Right atrium auricular region (tissue), 2 donors: ENCODE results near the gene CXCL3. TPM values are rescaled to one million over a fixed set of nuclear protein-coding genes. Genes with fewer than 3 reads are reported as not detected.

Experiments
- DNase-seq: peaks from one replicate; pipeline ENCODE4 v3.0.0-alpha.2; 2019; ENCODE audit warnings: low spot score
- H3K27ac ChIP-seq, 2 donors: fragments of 200-600 bp; sonication (generic); 1 replicate in 1 of 2; 2 replicates in 1 of 2; pipeline ENCODE4 v1.5.1; 2016 to 2019
- H3K27me3 ChIP-seq, 2 donors: fragments of 200-600 bp; sonication (generic); one replicate each; pipeline versions ENCODE4 v1.5.1 to v1.6.0; 2017 to 2019
- H3K36me3 ChIP-seq: fragments of 200-600 bp; sonication (generic); one replicate; pipeline ENCODE4 v1.5.1; 2016
- H3K4me1 ChIP-seq, 2 donors: fragments of 200-600 bp; sonication (generic); one replicate each; pipeline versions ENCODE4 v1.5.1 to v1.6.0; 2017 to 2019
- H3K4me3 ChIP-seq, 2 donors: fragments of 200-600 bp; sonication (generic); 1 replicate in 1 of 2; 2 replicates in 1 of 2; pipeline ENCODE4 v1.5.1; 2017 to 2019; ENCODE audit warnings: mild to moderate bottlenecking in 1 of 2, moderate library complexity in 1 of 2
- H3K9me3 ChIP-seq, 2 donors: fragments of 200-600 bp; sonication (generic); one replicate each; pipeline ENCODE4 v1.5.1; 2019
- total RNA-seq, 2 donors: library from RNA; depleted of rRNA; stranded (reverse); fragments of >200 nt; gene quantifications; one replicate each; pipeline ENCODE4 v1.1.0, GENCODE V29; 2016
- TF ChIP-seq, protein P1 (sequence below), 2 donors: fragments of 200-600 bp; sonication (generic); IDR thresholded peaks; one replicate each; pipeline ENCODE4 v1.5.1; 2019; ENCODE audit warnings: antibody characterized with exemption in 2 of 2

The CXCL3 gene
- total RNA-seq, 2 donors from 2014 or later, result 0.63 TPM; not detected in 1

DNA sequence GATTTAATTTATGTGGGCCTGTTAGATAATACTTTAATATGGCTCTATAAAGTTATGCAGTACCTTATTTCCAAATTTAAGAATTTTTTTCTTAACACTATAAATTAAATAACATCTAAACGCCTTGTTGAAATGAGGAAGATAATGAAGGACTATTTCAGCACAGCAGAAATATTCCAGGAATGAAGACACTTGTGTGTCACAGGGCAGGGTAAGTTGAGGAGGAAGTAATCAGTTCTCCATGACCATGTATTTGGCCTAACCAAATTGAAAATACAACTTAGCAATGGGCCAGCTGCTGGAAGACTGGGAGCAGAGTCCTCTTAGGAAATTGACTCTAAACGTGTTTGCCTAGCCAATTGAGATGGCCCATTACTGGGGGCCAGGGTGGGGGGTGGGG, 16.9 kb downstream of the CXCL3 start:
- Histone ChIP-seq H3K4me1 (no peaks in the 10 kb centered on the region), H3K9me3 (peaks cover 0 to 7% of the 10 kb centered on the region in 2 donors), H3K4me3 (no peak overlapping the region), H3K36me3 (no peaks in the 10 kb centered on the region), H3K27ac (no peak overlapping the region), H3K27me3 (no peaks in the 10 kb centered on the region)
- TF ChIP-seq, protein P1, sequence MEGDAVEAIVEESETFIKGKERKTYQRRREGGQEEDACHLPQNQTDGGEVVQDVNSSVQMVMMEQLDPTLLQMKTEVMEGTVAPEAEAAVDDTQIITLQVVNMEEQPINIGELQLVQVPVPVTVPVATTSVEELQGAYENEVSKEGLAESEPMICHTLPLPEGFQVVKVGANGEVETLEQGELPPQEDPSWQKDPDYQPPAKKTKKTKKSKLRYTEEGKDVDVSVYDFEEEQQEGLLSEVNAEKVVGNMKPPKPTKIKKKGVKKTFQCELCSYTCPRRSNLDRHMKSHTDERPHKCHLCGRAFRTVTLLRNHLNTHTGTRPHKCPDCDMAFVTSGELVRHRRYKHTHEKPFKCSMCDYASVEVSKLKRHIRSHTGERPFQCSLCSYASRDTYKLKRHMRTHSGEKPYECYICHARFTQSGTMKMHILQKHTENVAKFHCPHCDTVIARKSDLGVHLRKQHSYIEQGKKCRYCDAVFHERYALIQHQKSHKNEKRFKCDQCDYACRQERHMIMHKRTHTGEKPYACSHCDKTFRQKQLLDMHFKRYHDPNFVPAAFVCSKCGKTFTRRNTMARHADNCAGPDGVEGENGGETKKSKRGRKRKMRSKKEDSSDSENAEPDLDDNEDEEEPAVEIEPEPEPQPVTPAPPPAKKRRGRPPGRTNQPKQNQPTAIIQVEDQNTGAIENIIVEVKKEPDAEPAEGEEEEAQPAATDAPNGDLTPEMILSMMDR (IDR thresholded peaks at IDR 0.05), result no peak
- no peak for DNase-seq

DNA sequence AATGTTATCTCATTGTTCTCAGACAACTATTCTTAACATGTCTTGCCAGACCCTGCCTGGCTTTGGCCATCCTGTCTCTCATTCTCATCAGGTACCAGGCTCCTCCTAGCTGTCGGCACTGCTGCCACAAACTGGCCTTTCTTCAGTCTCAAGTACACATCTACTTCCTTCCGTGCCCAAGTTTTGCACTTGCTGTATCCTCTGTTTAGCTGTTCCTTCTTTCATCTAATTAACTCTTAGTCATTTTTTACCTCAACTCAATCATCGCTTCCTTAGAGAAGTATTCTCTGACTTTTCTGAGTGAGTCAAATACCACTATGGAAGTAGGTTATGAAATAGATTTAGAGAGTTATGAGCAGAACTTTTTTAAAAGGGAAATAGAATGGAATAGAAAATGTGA, 19.7 kb downstream of the CXCL3 start:
- DNase-seq, result no peak
- no peaks in the 10 kb centered on the region for H3K4me1 ChIP-seq
- H3K4me3 ChIP-seq, result no peak overlapping the region
- H3K27me3 ChIP-seq, result no peaks in the 10 kb centered on the region
- no peak overlapping the region for H3K27ac ChIP-seq
- H3K36me3 ChIP-seq, result no peaks in the 10 kb centered on the region
- TF ChIP-seq, protein P1 (IDR thresholded peaks at IDR 0.05), result no peak
- no peaks in the 10 kb centered on the region for H3K9me3 ChIP-seq

DNA sequence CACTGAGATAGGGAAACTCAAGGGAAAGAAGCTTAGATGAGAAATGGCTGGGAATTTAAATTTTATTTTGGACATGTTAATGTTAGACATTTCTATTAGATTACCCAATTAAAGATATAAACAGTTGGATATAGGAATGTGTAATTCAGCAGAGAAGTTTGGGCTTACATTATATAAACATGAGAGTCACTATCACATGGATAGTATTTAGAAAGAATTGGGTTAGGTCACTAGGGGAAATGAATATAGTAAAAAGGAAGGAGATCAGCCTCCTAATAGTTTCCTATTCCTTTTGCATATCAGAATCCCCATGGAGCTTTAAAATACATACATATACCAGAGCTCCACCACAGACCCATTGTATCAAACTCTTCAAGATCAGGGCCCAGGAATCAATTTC, 20.4 kb downstream of the CXCL3 start:
- no peak overlapping the region for H3K4me3 ChIP-seq
- no peak overlapping the region for H3K27ac ChIP-seq
- no peak for DNase-seq
- no peaks in the 10 kb centered on the region for H3K36me3 ChIP-seq
- TF ChIP-seq, protein P1 (IDR thresholded peaks at IDR 0.05), result no peak
- H3K27me3 ChIP-seq, result no peaks in the 10 kb centered on the region
- no peaks in the 10 kb centered on the region for H3K9me3 ChIP-seq
- no peaks in the 10 kb centered on the region for H3K4me1 ChIP-seq

DNA sequence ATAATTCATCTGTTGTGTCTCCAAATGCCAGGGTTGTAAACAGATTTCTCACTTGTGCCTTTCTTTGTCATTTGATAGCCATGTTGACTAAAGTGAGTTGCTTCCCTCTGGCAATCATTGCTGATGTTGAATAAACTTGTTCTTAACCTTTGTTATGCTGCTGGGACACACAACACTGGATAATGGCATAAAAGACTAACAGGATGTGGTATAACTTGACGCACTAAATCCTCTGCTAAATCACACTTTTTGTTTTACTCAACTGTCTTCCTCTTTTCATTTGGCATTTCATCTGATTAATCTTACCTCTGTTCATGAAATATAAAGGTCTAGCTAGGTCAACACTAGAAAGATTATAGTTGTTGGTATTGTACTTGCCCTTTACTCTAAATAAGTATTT, 22.4 kb downstream of the CXCL3 start:
- no peaks in the 10 kb centered on the region for H3K27me3 ChIP-seq
- no peak for DNase-seq
- H3K4me1 ChIP-seq, result no peaks in the 10 kb centered on the region
- no peak overlapping the region for H3K27ac ChIP-seq
- TF ChIP-seq, protein P1 (IDR thresholded peaks at IDR 0.05), result no peak
- no peaks in the 10 kb centered on the region for H3K36me3 ChIP-seq
- H3K4me3 ChIP-seq, result no peak overlapping the region
- no peaks in the 10 kb centered on the region for H3K9me3 ChIP-seq

DNA sequence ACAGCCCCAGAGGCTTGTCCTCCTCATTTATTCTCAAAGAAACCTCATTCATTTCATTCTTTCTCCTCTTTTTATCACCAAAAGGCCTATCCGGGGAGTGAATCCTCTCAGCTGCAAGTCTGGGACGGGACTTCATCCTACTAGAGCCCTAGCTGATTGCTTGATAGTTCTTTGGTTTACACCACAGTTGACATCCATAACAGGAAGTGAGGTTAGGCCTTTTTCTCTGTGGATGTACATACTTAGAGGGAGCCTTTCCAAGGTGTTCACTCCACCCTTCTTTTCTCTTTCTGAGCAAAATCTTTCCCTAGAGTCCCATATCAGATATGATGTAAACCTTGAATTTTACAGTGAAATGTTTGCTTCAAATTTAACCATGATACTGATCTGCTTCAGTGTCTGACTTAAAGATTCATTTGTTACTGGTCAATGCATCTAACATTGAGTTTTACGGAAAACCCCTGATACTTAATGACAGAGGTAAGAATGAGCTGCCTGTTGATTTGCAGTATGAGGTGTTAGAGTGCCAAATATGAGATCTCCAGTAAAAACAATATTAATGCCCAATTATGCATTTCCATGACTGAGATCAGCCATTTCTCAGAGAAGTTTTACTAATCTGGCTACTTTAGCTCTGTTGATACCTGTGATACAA, 23.2 kb downstream of the CXCL3 start:
- TF ChIP-seq, protein P1 (IDR thresholded peaks at IDR 0.05), result no peak
- Histone ChIP-seq H3K4me1 (no peaks in the 10 kb centered on the region), H3K36me3 (no peaks in the 10 kb centered on the region), H3K27me3 (no peaks in the 10 kb centered on the region), H3K27ac (no peak overlapping the region), H3K9me3 (no peaks in the 10 kb centered on the region), H3K4me3 (no peak overlapping the region)
- DNase-seq, result no peak

DNA sequence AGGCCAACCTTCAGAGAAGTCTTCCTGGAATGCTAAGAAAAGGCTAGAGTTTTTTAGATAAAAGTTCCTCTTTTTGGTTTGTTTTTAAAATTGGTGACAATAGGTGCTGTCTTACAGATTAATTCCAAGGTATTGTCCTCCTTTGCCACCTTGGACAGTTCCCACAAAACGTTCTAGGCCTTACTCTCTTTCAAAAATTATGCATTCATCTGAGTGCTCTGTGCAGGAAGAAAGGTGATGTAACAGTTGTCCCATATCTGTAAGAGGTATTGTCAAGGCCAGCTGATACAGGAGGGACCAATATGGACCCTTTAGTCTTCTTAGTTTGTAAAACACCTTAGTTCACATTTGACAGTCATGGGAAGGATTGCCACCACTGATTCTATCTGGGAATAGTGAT, 24.2 kb downstream of the CXCL3 start:
- Histone ChIP-seq H3K36me3 (no peaks in the 10 kb centered on the region), H3K27ac (no peak overlapping the region), H3K4me3 (no peak overlapping the region), H3K27me3 (no peaks in the 10 kb centered on the region), H3K4me1 (no peaks in the 10 kb centered on the region), H3K9me3 (no peaks in the 10 kb centered on the region)
- TF ChIP-seq, protein P1 (IDR thresholded peaks at IDR 0.05), result no peak
- no peak for DNase-seq
